Left lung (tissue), 10 donors: ENCODE data around the gene ERICH6. TPM values are rescaled to one million over a fixed set of nuclear protein-coding genes. Genes with fewer than 3 reads are reported as not detected.
A peak's percentile ranks its signal among the peaks of the same experiment; 100 is the strongest.

Experiments
- ATAC-seq: fragments of 200-7000 bp; cut with Tn5 transposase; one replicate; pipeline ENCODE4 v1.9.1; 2020; ENCODE audit warnings: moderate library complexity
- DNase-seq, 4 donors: peaks; one replicate each; pipeline ENCODE4 v3.0.0-alpha.2; 2013 to 2020
- H3K27ac ChIP-seq, 2 donors: fragments of 200-600 bp; sonication (generic) in 1 of 2; one replicate each; pipeline versions ENCODE4 v1.5.0 to v1.8.0; 2020 to 2021
- H3K27me3 ChIP-seq, 2 donors: fragments of 200-600 bp; sonication (generic) in 1 of 2; one replicate each; pipeline versions ENCODE4 v1.5.0 to v1.8.0; 2020 to 2021
- H3K36me3 ChIP-seq, 2 donors: fragments of 200-600 bp; sonication (generic) in 1 of 2; one replicate each; pipeline versions ENCODE4 v1.5.0 to v1.8.0; 2020 to 2021
- H3K4me1 ChIP-seq, 2 donors: fragments of 200-600 bp; one replicate each; pipeline ENCODE4 v1.8.0; 2021
- H3K4me3 ChIP-seq, 2 donors: fragments of 200-600 bp; sonication (generic) in 1 of 2; one replicate each; pipeline versions ENCODE4 v1.5.0 to v1.8.0; 2020 to 2021; ENCODE audit warnings: mild to moderate bottlenecking in 1 of 2
- H3K9me3 ChIP-seq, 2 donors: fragments of 200-600 bp; sonication (generic) in 1 of 2; one replicate each; pipeline versions ENCODE4 v1.5.0 to v1.8.0; 2020 to 2021
- CTCF ChIP-seq, 2 donors: fragments of 200-600 bp; sonication (generic) in 1 of 2; IDR thresholded peaks; one replicate each; pipeline versions ENCODE4 v1.5.0 to v1.8.0; 2021; ENCODE audit warnings: antibody characterized with exemption in 2 of 2
- intact Hi-C, 2 donors: fragments of 100-400 bp; cut with DNase I; formaldehyde crosslinking; loops; one replicate each; pipeline versions ENCODE4 v1.11.2 to v1.14.2; 2022
- polyA plus RNA-seq, 6 donors: library from polyadenylated mRNA; unstranded; fragments of 120-200 nt; gene quantifications; one replicate each; pipeline ENCODE4 v1.2.1, GENCODE V29; 2013; ENCODE audit not compliant: insufficient read length in 6 of 6
- total RNA-seq, 2 donors: library from RNA; stranded (reverse); fragmentation: NEBNext Ultra II Directional; extraction: Animal tissue kit (Norgen Biotek cat#: 25700); gene quantifications; one replicate each; pipeline ENCODE4 v1.2.1, GENCODE V29; 2021
- donor health status: DM: no; HTN: yes; CAD: no.
- donor health status: DM: no; HTN: no; CAD: no.

ERICH6 gene
- total and polyA plus RNA-seq, 8 donors, result 0.34 to 1.7 (median 0.88) TPM; not detected in 2

GRCh38 chr3:150737874-150738679, 34.4 kb upstream of the ERICH6 start:
- peak; percentile 76 for ATAC-seq
- intact Hi-C loops, result no loop called here
- TF ChIP-seq CTCF (IDR thresholded peaks at IDR 0.05), result no peak
- Histone ChIP-seq H3K27ac (peak overlapping the region in 1 of 2 donors; percentile 46), H3K36me3 (peaks cover 0 to 21% of the 10 kb centered on the region in 2 donors), H3K9me3 (no peaks in the 10 kb centered on the region), H3K4me3 (no peak overlapping the region), H3K4me1 (peaks cover 0 to 33% of the 10 kb centered on the region in 2 donors), H3K27me3 (no peaks in the 10 kb centered on the region)
- no peak for DNase-seq

GRCh38 chr3:150736903-150737832, 33.4 kb upstream of the ERICH6 start:
- no peak for ATAC-seq
- Histone ChIP-seq H3K9me3 (no peaks in the 10 kb centered on the region), H3K27me3 (no peaks in the 10 kb centered on the region), H3K4me3 (no peak overlapping the region), H3K36me3 (peaks cover 0 to 17% of the 10 kb centered on the region in 2 donors), H3K27ac (no peak overlapping the region), H3K4me1 (peaks cover 0 to 33% of the 10 kb centered on the region in 2 donors)
- intact Hi-C loops, result no loop called here
- TF ChIP-seq CTCF (IDR thresholded peaks at IDR 0.05), result no peak
- DNase-seq, result no peak

GRCh38 chr3:150736316-150736719, 32.6 kb upstream of the ERICH6 start:
- Histone ChIP-seq H3K4me1 (peaks cover 0 to 33% of the 10 kb centered on the region in 2 donors), H3K27me3 (no peaks in the 10 kb centered on the region), H3K27ac (no peak overlapping the region), H3K9me3 (no peaks in the 10 kb centered on the region), H3K36me3 (peaks cover 0 to 9% of the 10 kb centered on the region in 2 donors), H3K4me3 (no peak overlapping the region)
- no peak for DNase-seq
- intact Hi-C loops, result no loop called here
- no peak for ATAC-seq
- no peak for TF ChIP-seq CTCF (IDR thresholded peaks at IDR 0.05)

GRCh38 chr3:150734795-150735119, 31.0 kb upstream of the ERICH6 start:
- ATAC-seq, result no peak
- H3K36me3 ChIP-seq, result no peaks in the 10 kb centered on the region
- intact Hi-C loops, result no loop called here
- no peak for DNase-seq
- TF ChIP-seq CTCF (IDR thresholded peaks at IDR 0.05), result no peak
- no peak overlapping the region for H3K27ac ChIP-seq
- no peaks in the 10 kb centered on the region for H3K9me3 ChIP-seq
- H3K27me3 ChIP-seq, result no peaks in the 10 kb centered on the region
- H3K4me1 ChIP-seq, result peaks cover 0 to 27% of the 10 kb centered on the region in 2 donors
- H3K4me3 ChIP-seq, result no peak overlapping the region
